ENCODE results near the gene CYP2S1.
A peak's percentile ranks its signal among the peaks of the same experiment; 100 is the strongest.
"Not testable (repeated sequence)": the region's sequence is repeated elsewhere in the genome, so short reads cannot be mapped to it uniquely, and the experiment has no call there.

The CYP2S1 gene

GRCh38 chr19:41161903-41162302 lies 31.1 kb upstream of the CYP2S1 start:
- TF ChIP-seq, protein P1, sequence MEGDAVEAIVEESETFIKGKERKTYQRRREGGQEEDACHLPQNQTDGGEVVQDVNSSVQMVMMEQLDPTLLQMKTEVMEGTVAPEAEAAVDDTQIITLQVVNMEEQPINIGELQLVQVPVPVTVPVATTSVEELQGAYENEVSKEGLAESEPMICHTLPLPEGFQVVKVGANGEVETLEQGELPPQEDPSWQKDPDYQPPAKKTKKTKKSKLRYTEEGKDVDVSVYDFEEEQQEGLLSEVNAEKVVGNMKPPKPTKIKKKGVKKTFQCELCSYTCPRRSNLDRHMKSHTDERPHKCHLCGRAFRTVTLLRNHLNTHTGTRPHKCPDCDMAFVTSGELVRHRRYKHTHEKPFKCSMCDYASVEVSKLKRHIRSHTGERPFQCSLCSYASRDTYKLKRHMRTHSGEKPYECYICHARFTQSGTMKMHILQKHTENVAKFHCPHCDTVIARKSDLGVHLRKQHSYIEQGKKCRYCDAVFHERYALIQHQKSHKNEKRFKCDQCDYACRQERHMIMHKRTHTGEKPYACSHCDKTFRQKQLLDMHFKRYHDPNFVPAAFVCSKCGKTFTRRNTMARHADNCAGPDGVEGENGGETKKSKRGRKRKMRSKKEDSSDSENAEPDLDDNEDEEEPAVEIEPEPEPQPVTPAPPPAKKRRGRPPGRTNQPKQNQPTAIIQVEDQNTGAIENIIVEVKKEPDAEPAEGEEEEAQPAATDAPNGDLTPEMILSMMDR (IDR thresholded peaks at IDR 0.05; ENCODE audit: control insufficient read depth, insufficient read depth, low read depth, low read length, missing control alignments) = peak; percentile 17
- DNase-seq (ENCODE audit: low read depth) = no peak
- no peak overlapping the region for H3K4me3 ChIP-seq (ENCODE audit: control insufficient read depth, low read depth, low read length)

- H3K4me3 ChIP-seq (ENCODE audit: control insufficient read depth, low read depth, low read length) = no peak overlapping the region
- TF ChIP-seq, protein P1 (IDR thresholded peaks at IDR 0.05; ENCODE audit: control insufficient read depth, insufficient read depth, low read depth, low read length, missing control alignments) = no peak
- no peak for DNase-seq (ENCODE audit: low read depth)
Observed at GRCh38 chr19:41166944-41167804, 25.8 kb upstream of the CYP2S1 start.

- TF ChIP-seq, protein P1 (IDR thresholded peaks at IDR 0.05; ENCODE audit: control insufficient read depth, insufficient read depth, low read depth, low read length, missing control alignments) = no peak
- DNase-seq (ENCODE audit: low read depth) = no peak
- H3K4me3 ChIP-seq (ENCODE audit: control insufficient read depth, low read depth, low read length) = no peak overlapping the region
Observed at GRCh38 chr19:41172297-41173164, 20.5 kb upstream of the CYP2S1 start.

DNA sequence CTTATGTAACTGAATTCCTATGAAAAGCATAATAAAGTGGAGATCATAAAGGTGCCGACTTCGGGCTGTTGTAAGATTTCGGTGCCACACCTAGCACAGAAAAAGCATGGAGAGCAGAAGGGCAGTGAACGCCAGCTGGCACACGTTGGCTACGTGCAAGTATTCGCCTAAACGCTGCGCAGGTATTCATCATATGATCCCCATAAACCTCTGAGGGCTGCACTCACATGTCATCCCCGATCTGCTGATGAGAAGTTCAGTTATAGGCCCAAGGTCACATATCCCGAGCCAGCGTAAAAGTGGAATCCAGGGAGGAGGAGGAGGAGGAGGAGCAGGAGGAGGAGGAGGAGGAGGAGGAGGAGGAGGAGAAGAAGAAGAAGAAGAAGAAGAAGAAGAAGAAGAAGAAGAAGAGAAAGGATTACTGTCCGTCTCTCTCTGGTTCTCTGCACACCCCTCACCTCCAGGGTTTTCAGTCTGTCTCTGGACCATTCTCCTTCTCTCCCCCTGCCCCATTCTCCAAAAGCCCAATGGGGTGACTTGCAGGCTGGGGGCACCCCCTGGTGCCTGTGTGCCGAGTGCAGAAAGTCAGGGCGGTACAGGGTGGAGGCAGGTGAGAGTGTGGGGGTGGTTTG lies 18.6 kb upstream of the CYP2S1 start:
- TF ChIP-seq, protein P1 (IDR thresholded peaks at IDR 0.05; ENCODE audit: control insufficient read depth, insufficient read depth, low read depth, low read length, missing control alignments) = no peak
- DNase-seq (ENCODE audit: low read depth) = no peak
- H3K4me3 ChIP-seq (ENCODE audit: control insufficient read depth, low read depth, low read length) = no peak overlapping the region

GRCh38 chr19:41175801-41176777 lies 16.9 kb upstream of the CYP2S1 start:
- DNase-seq (ENCODE audit: low read depth) = peak; percentile 24
- TF ChIP-seq, protein P1 (IDR thresholded peaks at IDR 0.05; ENCODE audit: control insufficient read depth, insufficient read depth, low read depth, low read length, missing control alignments) = no peak
- no peak overlapping the region for H3K4me3 ChIP-seq (ENCODE audit: control insufficient read depth, low read depth, low read length)

- H3K4me3 ChIP-seq (ENCODE audit: control insufficient read depth, low read depth, low read length); DNase-seq (ENCODE audit: low read depth): not testable (repeated sequence)
Observed at GRCh38 chr19:41180173-41180572, 12.8 kb upstream of the CYP2S1 start.

Measured in AG09309 (cell line).